SK-N-SH (cell line): ENCODE measurements around the gene IGDCC3. TPM values are rescaled to one million over a fixed set of nuclear protein-coding genes. Genes with fewer than 3 reads are reported as not detected.
A peak's percentile ranks its signal among the peaks of the same experiment; 100 is the strongest.

Experiments
- CTCF ChIA-PET: fragments of 300-600, 350-600 bp; formaldehyde crosslinking; extraction: SDS; loops from one replicate; lab custom pipeline; 2021; lab: Yijun Ruan, JAX
- POLR2A ChIA-PET: fragments of 350-600 bp; sonication (Branson Sonifier 250); formaldehyde crosslinking; extraction: SDS; loops from one replicate; lab custom pipeline; 2020; ENCODE audit warnings: antibody characterized with exemption, inconsistent platforms; lab: Yijun Ruan, JAX
- DNase-seq: peaks from one replicate; pipeline ENCODE4 v3.0.0; 2012
- H2AFZ ChIP-seq: fragments of 200-600 bp; sonication (generic); 2 replicates; pipeline ENCODE4 v1.8.1; 2016; ENCODE audit warnings: antibody characterized with exemption, mild to moderate bottlenecking, low read depth
- H3F3A ChIP-seq: fragments of 200-600 bp; sonication (generic); replicated peaks from 2 replicates; pipeline ENCODE3; 2016; ENCODE audit warnings: antibody characterized with exemption, mild to moderate bottlenecking; ENCODE audit not compliant: insufficient read depth
- H3K27ac ChIP-seq, 2 experiments: fragments of 200-500 bp in 1 of 2; fragments of 200-600 bp in 1 of 2; sonication (Bioruptor generic) in 1 of 2; sonication (generic), shearing (Covaris generic) in 1 of 2; 2 replicates each; pipeline versions ENCODE4 v1.5.1 to v1.6.1; 2014 to 2016; ENCODE audit warnings: low read depth in 2 of 2, inconsistent platforms in 1 of 2, low read length in 1 of 2, mild to moderate bottlenecking in 1 of 2, mixed read lengths in 1 of 2
- H3K27me3 ChIP-seq: fragments of 200-600 bp; sonication (generic), shearing (Covaris generic); 2 replicates; pipeline ENCODE4 v1.6.1; 2016; ENCODE audit warnings: mixed run types; ENCODE audit not compliant: insufficient read depth
- H3K36me3 ChIP-seq, 2 experiments: fragments of 200-500 bp in 1 of 2; fragments of 200-600 bp in 1 of 2; sonication (Bioruptor generic) in 1 of 2; sonication (generic) in 1 of 2; replicated peaks in 1 of 2; 2 replicates each; pipeline versions ENCODE3 to v1.5.1; 2014 to 2016; ENCODE audit warnings: low read length in 1 of 2, mild to moderate bottlenecking in 1 of 2; ENCODE audit not compliant: insufficient read depth in 2 of 2, control insufficient read depth in 1 of 2
- H3K4me1 ChIP-seq, 2 experiments: fragments of 200-500 bp in 1 of 2; fragments of 200-600 bp in 1 of 2; sonication (Bioruptor generic) in 1 of 2; sonication (generic), shearing (Covaris generic) in 1 of 2; 2 replicates each; pipeline versions ENCODE4 v1.5.1 to v1.6.1; 2014 to 2016; ENCODE audit warnings: low read depth in 1 of 2, low read length in 1 of 2, mixed run types in 1 of 2; ENCODE audit not compliant: insufficient read depth in 2 of 2, control insufficient read depth in 1 of 2
- H3K4me2 ChIP-seq: fragments of 200-600 bp; sonication (generic), shearing (Covaris generic); 2 replicates; pipeline ENCODE4 v1.6.1; 2017; ENCODE audit warnings: mixed run types
- H3K4me3 ChIP-seq, 2 experiments: fragments of 200-500 bp in 1 of 2; fragments of 200-600 bp in 1 of 2; sonication (Bioruptor generic) in 1 of 2; sonication (generic), shearing (Covaris generic) in 1 of 2; 2 replicates each; pipeline versions ENCODE4 v1.5.1 to v1.8.1; 2014 to 2016; ENCODE audit warnings: low read depth in 2 of 2, inconsistent platforms in 1 of 2, low read length in 1 of 2, mild to moderate bottlenecking in 1 of 2, mixed read lengths in 1 of 2, moderate library complexity in 1 of 2
- H3K79me2 ChIP-seq: fragments of 200-600 bp; sonication (generic); 2 replicates; pipeline ENCODE4 v1.8.1; 2017; ENCODE audit warnings: mild to moderate bottlenecking; ENCODE audit not compliant: insufficient read depth
- H3K9ac ChIP-seq: fragments of 200-600 bp; sonication (generic); 2 replicates; pipeline ENCODE4 v1.6.1; 2017; ENCODE audit warnings: mixed run types
- H3K9me2 ChIP-seq: fragments of 200-600 bp; sonication (generic); 2 replicates; pipeline ENCODE4 v1.6.1; 2017; ENCODE audit warnings: mixed run types
- H3K9me3 ChIP-seq: fragments of 200-600 bp; sonication (generic); 2 replicates; pipeline ENCODE4 v1.6.1; 2017; ENCODE audit warnings: mixed run types, mild to moderate bottlenecking, moderate library complexity
- H4K20me1 ChIP-seq: fragments of 200-600 bp; sonication (generic); 2 replicates; pipeline ENCODE4 v1.6.1; 2017; ENCODE audit warnings: mild to moderate bottlenecking, mixed run types; ENCODE audit not compliant: insufficient read depth
- CHD2 ChIP-seq: fragments of 150-350 bp; IDR thresholded peaks from 2 replicates; pipeline ENCODE4 v1.6.1; 2018; ENCODE audit warnings: low read length; ENCODE audit not compliant: partially characterized antibody
- FOXM1 ChIP-seq: IDR thresholded peaks from 2 replicates; pipeline ENCODE4 v1.4.0; 2012; ENCODE audit warnings: low read depth, mild to moderate bottlenecking
- MAX ChIP-seq: IDR thresholded peaks from 2 replicates; pipeline ENCODE4 v1.4.0; 2012; ENCODE audit warnings: low read depth
- POLR2AphosphoS5 ChIP-seq: IDR thresholded peaks from 2 replicates; pipeline ENCODE4 v1.6.1; 2012; ENCODE audit warnings: low read depth, low read length
- RAD21 ChIP-seq: IDR thresholded peaks from 2 replicates; pipeline ENCODE4 v1.6.1; 2012; ENCODE audit warnings: mild to moderate bottlenecking, low read length
- RCOR1 ChIP-seq: fragments of 150-350 bp; IDR thresholded peaks from 2 replicates; pipeline ENCODE4 v1.6.1; 2017; ENCODE audit warnings: antibody characterized with exemption, low read length
- SMC3 ChIP-seq: IDR thresholded peaks from 2 replicates; pipeline ENCODE4 v1.6.1; 2012; ENCODE audit warnings: low read depth, low read length, improper control_type of control experiment
- TCF12 ChIP-seq: IDR thresholded peaks from 2 replicates; pipeline ENCODE4 v1.4.0; 2012
- TEAD4 ChIP-seq: IDR thresholded peaks from 2 replicates; pipeline ENCODE4 v1.4.0; 2012; ENCODE audit warnings: mild to moderate bottlenecking, borderline replicate concordance; ENCODE audit not compliant: insufficient read depth
- YY1 ChIP-seq: IDR thresholded peaks from 2 replicates; pipeline ENCODE4 v1.4.0; 2012; ENCODE audit warnings: low read depth, mild to moderate bottlenecking
- WGBS: methylation state at CpG from one replicate; pipeline ENCODE4 v1.1.6; 2017; ENCODE audit warnings: low lambda C conversion rate; 5-methylcytosine and 5-hydroxymethylcytosine counted together
- polyA plus RNA-seq, 3 experiments: library from polyadenylated mRNA; depleted of rRNA; stranded (reverse); fragments of >200 nt; gene quantifications; 2 replicates each; pipeline ENCODE4 v1.2.3, GENCODE V29; 2012
- TF ChIP-seq, protein P1 (sequence below): IDR thresholded peaks from 2 replicates; pipeline ENCODE4 v1.4.0; 2012; ENCODE audit warnings: low read depth, borderline replicate concordance
- TF ChIP-seq, protein P2 (sequence below): fragments of 200-600 bp; sonication (generic); IDR thresholded peaks from 2 replicates; pipeline ENCODE4 v1.6.1; 2017; ENCODE audit warnings: antibody characterized with exemption, mild to moderate bottlenecking, moderate library complexity

IGDCC3 gene
- polyA plus RNA-seq, 1 of the 3 experiments (the other 2 are of a cell fraction): 0.43 TPM

- TF ChIP-seq, protein P1, sequence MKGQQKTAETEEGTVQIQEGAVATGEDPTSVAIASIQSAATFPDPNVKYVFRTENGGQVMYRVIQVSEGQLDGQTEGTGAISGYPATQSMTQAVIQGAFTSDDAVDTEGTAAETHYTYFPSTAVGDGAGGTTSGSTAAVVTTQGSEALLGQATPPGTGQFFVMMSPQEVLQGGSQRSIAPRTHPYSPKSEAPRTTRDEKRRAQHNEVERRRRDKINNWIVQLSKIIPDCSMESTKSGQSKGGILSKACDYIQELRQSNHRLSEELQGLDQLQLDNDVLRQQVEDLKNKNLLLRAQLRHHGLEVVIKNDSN: peak; percentile 32; the same call in 1 of the 2 replicates
- TF ChIP-seq TCF12 (peak; percentile 94), SMC3 (no peak), POLR2AphosphoS5 (peak; percentile 76), FOXM1 (no peak), CHD2 (peak; percentile 94)
- TF ChIP-seq, protein P2, sequence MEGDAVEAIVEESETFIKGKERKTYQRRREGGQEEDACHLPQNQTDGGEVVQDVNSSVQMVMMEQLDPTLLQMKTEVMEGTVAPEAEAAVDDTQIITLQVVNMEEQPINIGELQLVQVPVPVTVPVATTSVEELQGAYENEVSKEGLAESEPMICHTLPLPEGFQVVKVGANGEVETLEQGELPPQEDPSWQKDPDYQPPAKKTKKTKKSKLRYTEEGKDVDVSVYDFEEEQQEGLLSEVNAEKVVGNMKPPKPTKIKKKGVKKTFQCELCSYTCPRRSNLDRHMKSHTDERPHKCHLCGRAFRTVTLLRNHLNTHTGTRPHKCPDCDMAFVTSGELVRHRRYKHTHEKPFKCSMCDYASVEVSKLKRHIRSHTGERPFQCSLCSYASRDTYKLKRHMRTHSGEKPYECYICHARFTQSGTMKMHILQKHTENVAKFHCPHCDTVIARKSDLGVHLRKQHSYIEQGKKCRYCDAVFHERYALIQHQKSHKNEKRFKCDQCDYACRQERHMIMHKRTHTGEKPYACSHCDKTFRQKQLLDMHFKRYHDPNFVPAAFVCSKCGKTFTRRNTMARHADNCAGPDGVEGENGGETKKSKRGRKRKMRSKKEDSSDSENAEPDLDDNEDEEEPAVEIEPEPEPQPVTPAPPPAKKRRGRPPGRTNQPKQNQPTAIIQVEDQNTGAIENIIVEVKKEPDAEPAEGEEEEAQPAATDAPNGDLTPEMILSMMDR: no peak
Measured at GRCh38 chr15:65323071-65323511, 54.7 kb downstream of the IGDCC3 start (continued).

DNA sequence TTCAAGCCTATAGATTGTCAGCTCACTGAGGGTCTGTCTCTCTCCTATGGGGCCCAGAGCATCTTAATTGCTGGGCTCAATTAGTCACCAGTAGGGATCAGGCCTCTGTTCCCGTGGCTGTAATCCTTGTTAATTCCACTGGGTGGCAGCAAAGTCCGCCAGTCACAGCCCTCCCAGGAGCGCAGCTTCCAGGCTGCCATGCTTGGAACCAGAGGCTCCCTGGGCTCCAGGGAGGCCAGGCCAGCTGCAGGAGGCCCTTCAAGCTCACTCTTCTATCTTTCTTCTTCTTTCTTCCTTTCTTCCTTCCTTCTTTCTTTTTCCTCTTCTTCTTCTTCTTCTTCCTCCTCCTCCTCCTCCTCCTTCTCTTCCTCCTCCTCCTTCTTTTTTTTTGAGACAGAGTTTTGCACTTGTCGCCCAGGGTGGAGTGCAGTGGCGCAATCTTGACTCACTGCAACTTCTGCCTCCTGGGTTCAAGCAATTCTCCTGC lies 58.9 kb downstream of the IGDCC3 start:
- TF ChIP-seq, protein P2: peak; percentile 86
- peak; percentile 100 for TF ChIP-seq SMC3
- 0 out of 2 replicates have a peak, but pooled peaks have one; percentile 21 for TF ChIP-seq MAX
- no peak for TF ChIP-seq TEAD4
- TF ChIP-seq FOXM1: no peak
- TF ChIP-seq YY1: 0 out of 2 replicates have a peak, but pooled peaks have one; percentile 35
- TF ChIP-seq RCOR1: peak; percentile 33; the same call in 1 of the 2 replicates
- peak; percentile 99 for TF ChIP-seq RAD21
- Histone ChIP-seq H3K79me2 (no peaks in the 10 kb centered on the region), H3K4me1 (peaks cover 0 to 7% of the 10 kb centered on the region in 2 experiments; a peak in 1 of 4 replicates), H3K4me2 (no peak overlapping the region), H3K4me3 (no peak overlapping the region; a peak in 1 of 4 replicates), H3K27ac (no peak overlapping the region), H3F3A (peaks cover 4% of the 10 kb centered on the region), H2AFZ (no peak overlapping the region), H3K9me2 (no peaks in the 10 kb centered on the region), H3K36me3 (no peaks in the 10 kb centered on the region), H3K27me3 (peaks cover 12% of the 10 kb centered on the region; the same call in 1 of the 2 replicates), H3K9me3 (no peaks in the 10 kb centered on the region), H4K20me1 (no peaks in the 10 kb centered on the region), H3K9ac (no peak overlapping the region)
- 42% methylated on average over 5 of the region's 5 CpGs for WGBS
- CTCF ChIA-PET: interaction anchor here (0.6 to 21.5 kb wide), 26 partner anchors 8 to 673 kb away, joined by 3 to 969 read pairs (median 4); partner anchors contain the start of genes IGDCC3 and IGDCC4
- POLR2A ChIA-PET: interaction anchor here (1.0 kb wide), 1 partner anchor 14 kb away, joined by 5 read pairs; the partner anchor contains the start of gene RNU5B-1
- peak; percentile 86 for DNase-seq
